HG02588 (cell line): ENCODE measurements around the gene TBCEL.
A peak's percentile ranks its signal among the peaks of the same experiment; 100 is the strongest.
"Not testable (repeated sequence)": the region's sequence is repeated elsewhere in the genome, so short reads cannot be mapped to it uniquely, and the experiment has no call there.

ENCODE experiments used
- ATAC-seq: cut with Tn5 transposase; IDR thresholded peaks from one replicate; pipeline ENCODE4 v1.9.1; 2021; ENCODE audit warnings: mild to moderate bottlenecking, moderate library complexity; ENCODE audit not compliant: unreplicated experiment

The TBCEL gene, protein sequence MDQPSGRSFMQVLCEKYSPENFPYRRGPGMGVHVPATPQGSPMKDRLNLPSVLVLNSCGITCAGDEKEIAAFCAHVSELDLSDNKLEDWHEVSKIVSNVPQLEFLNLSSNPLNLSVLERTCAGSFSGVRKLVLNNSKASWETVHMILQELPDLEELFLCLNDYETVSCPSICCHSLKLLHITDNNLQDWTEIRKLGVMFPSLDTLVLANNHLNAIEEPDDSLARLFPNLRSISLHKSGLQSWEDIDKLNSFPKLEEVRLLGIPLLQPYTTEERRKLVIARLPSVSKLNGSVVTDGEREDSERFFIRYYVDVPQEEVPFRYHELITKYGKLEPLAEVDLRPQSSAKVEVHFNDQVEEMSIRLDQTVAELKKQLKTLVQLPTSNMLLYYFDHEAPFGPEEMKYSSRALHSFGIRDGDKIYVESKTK

DNA sequence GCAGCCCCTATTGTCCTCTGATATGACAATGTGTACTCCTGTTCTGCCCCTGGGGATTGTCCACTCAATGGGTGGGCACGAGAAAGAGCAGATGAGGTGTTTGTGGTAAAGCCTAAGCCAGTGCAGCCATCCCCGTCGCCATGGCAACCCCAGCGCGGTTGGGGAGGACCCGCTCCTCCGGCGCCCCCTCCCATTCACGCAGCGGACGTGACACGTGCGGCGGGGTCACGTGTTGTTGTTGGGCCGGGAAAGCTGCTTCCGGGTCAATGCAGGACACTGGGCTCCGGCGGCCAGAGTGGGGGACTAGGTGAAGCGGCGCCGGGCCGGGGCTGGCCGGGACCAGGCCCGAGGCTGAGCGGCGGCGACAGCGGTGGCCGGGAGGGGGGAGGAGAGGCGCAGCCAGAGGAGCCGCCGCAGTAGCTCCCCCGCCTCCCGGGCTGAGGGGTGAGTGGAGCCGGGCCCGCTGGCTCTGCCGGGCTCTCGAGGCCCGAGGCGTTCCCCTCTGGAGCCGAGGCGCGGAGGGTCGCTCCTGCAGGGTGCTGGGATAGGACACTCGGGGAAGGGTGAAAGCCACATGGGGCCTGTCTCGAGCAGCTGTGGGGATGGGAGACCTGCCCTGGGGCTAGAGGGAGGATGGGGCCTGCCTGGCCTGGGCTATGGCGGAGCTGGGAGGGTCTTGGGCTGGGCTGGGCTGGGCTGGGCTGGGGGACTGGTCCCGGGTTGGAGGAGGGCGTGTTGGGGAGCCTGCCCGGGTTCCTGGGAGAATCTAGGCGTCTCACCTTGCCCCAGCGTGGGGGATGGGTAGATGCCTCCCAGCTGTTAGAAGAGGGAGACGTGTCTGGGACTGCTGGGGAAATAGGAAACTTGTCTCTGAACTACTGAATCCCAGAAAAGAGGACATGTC is at the start of gene TBCEL:
TSS of gene TBCEL (plus strand) at position 255 of the 904 bp plus-strand sequence. CDS start 21,589 bp downstream, outside the sequence.
- peak; percentile 97 for ATAC-seq

- no peak for ATAC-seq
Measured at GRCh38 chr11:120974466-120974865, 49.4 kb upstream of the TBCEL start.

GRCh38 chr11:120974965-120975364 is 48.9 kb upstream of the TBCEL start:
- no peak for ATAC-seq

DNA sequence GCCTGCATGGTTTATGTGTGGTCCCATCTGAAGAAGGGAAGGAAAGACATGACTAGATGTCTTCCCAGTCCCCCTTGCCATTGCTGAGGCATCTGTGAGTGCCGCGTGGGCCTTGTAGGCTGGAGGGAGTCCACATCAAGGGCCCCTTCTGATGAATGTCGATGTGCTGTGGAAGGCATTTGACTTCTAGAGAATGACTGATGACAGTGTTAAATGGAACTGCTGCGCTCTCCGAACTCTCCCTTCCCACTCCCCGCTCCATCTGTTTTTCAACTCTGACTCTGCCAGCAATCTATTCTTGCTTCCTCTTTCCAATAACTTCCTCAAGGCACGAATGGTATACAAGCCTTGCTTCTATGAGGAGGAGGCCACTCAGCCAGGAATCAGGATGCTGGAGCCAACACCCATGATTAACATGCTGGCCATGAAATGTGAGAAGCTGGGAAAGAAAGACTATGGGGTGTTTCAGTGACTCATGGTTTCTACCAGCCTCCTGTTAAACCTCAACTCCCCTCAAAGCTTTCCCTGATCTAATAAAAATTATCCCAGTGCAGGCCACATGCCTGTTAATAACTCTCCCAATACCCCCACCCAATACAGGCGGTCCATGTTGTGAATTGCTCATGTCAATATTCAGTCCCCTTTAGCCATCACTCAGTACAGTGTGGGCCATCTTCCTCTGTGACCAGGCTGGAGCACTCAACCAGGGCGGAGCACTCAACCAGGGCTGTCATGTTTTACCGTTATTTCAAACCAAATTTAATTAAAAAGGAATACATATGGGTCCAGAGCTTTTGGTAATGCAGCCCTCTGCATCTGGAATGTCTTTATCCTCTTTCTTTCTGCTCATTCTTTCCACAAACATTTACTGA is 46.4 kb upstream of the TBCEL start:
- no peak for ATAC-seq

DNA sequence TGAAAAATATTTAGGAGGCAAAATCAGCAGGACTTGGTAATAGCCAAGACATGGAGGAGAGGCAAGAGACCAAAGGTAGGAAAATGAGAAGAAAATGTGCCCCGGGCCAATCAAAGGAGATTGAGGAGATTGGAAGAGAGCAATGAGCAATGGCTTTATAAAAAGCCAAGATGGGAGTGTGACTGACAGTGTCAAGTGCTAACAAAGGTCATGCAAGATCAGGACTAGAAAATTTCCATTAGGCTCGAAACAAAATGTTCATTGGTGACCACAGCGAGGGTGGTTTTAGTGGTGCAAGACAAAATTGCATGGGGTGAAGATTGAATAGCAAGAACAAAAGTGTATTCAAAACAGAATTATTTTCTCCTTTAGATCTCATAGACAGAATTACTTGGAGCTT is 45.2 kb upstream of the TBCEL start:
- ATAC-seq: no peak

DNA sequence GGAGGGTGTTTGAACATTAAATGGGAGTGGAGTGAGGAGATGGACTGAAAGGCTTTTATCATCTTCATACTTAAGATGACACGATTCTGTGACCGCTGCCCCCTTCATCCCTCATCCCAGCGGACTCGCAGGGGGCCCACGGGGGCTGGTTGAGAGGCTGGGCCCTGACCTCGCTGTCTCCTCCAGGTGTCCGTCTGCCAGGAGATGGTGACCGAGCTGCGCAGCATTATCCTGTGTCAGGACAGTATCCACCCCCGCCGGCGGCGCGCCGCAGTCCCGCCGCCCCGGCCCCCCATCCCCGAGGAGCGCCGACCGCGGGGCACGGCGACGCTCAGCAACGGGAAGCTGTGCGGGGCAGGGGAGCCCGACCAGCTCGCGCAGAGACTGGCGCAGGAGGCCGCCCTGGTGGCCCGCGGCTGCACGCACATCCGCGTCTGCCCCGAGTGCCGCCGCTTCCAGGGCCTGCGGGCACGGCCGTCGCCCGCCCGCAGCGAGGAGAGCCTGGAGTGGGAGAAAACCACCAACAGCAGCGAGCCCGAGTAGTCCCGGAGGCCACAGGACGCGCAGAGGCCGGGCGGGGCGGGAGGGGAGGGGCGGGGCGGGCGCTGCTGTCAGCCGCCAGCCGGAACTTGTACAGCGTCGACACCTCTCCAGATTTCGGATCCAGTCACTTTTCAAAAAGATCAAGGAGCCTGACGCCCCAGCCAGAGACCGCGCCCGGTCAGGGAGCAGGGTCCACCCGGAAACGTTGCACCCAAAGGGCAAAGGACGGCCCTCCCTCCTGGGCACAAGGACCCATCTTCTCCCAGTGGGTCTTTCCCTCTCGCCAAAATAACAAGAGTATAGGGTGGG is 38.0 kb upstream of the TBCEL start:
- peak; percentile 64 for ATAC-seq

DNA sequence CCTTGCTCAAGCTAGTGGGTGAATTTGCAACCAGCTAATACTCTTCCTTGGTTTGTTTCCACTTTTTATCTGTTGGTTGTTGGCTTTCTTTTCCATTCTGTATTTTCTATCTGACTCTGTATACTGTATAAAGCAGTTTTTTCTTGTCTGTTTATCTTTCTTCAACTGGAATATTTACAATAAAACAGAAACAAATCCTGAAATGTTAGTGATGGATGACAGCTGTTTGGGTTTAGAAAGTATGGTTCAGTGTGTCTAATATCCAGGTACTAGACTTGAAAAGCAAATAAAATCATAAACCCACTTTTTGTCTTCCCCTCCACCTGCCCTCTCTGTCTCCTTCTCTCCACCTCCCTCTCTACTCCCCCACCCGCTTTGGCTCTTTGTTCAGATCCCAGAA is 35.3 kb upstream of the TBCEL start:
- no peak for ATAC-seq

DNA sequence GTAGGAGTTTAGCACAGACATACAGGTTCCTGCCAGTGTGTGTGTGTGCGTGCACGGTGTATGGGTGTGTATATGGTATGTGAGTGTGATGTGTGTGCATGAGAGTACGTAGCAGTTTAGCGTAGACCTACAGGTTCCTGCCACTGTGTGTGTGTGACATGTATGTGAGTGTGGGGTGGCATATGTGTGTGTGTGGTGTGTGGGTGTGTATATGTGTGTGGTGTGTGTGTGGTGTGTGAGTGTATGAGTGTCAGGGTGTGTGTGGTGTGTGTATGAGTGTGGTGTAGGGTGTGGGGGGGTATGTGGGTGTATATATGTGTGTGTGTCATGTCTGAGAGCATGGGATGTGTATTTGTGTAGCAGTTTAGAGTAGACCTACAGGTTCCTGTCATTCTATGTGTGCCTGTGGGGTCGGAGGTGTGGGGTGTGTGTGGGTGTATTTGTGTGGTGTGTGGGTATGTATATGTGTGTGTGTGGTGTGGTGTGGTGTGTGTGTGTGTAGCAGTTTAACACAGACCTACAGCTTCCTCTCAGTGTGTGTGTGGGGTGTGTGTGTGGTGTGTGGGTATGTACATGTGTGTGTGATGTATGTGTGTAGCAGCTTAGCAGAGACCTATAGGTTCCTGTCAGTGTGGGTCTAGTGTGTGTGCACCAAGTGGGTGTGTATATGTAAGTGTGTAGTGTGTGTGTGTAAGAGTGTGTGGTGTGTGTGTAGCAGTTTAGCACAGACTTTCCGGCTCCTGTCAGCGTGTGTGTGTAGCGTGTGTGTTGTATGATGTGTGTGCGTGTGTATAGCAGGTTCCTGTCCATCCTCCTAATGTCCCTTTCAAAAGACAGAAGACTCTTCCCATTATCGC is 31.8 kb upstream of the TBCEL start:
- no peak for ATAC-seq

DNA sequence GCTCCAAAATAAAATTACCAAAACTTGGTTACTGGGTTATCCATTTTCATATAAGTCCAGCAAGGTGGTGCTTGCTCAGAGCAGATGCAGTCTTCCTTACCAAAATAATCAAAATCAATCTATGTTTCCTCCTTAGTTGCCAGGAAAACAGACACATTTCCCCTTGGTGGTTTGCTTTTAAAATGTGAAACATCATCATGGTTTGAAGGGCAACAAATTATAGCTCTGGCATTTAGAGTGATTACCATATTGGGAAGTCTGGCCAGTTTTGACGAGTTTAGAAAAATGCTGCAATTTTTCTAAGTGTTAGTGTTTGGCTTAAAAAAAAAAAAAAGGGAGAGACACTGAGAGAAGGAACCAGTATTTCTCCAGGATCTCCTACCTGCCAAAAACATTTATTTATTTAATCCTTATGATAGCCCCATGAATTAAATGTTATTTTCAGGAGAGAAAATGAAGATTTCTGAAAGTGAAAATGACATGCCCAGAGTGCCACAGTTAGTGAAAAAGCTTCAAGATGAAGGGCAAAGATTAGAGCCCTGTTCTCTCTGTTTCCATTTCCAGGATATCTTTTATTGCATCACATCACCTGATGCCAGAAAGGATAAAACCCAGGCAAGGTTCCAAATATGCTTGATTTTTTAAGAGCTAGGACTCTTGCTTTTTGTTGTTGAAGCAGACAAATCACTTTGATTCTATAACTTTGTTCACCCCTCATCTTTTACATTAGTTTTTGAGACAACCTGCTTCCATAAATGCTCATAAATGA is 29.6 kb upstream of the TBCEL start:
- ATAC-seq: no peak

- ATAC-seq: no peak
Measured at GRCh38 chr11:120995184-120995583, 28.7 kb upstream of the TBCEL start.

DNA sequence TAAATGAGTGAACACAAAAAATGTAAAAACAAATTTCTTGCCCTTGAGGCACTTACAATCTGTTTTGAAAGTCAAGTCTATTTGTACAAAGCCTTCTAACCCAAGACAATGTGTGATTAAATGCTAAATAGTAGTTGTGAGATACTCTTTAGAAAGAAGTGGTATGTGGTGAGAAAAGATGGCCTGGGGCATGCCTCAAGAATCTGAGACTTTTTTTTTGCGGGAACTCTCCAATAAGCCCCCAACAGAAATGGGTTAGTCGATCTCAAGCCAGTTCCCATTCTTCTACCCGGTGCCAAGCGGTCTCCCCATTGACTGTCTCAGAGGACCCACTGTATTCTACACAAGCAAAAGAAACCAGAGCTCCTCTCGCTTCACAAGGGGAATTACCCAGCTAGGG is 26.9 kb upstream of the TBCEL start:
- ATAC-seq: no peak

- no peak for ATAC-seq
Measured at GRCh38 chr11:120998581-120998980, 25.3 kb upstream of the TBCEL start.

DNA sequence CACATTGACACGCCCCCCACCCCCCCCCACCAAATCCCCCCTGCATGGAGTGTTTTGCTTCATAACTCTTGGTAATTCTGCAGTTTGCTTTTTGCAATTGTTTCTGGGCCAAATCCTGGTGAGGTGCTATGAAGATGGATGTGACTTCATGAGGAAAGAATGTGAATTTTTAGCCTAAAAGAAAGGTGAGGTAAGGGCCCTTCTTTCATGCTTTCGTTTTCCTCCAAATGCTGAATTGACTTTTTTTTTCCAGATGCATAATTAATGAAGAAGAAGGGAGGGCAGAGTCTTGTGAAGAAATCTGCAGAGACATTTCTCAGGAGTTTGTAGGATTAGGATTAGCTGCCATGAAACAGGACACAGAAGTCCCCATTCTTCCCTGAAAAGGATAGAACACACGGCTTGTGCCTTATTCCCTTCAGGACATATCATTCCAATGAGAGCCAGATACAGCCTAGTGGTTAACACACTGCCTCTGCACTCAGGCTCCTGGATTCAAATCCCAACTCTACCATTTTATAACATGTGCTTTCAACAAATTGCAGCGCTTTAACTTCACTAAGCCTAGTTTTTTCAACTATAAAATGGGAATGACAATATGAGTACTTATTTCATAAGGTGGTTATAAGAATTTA is 19.6 kb upstream of the TBCEL start:
- ATAC-seq: no peak

- no peak for ATAC-seq
Measured at GRCh38 chr11:121006922-121007321, 17.0 kb upstream of the TBCEL start.

DNA sequence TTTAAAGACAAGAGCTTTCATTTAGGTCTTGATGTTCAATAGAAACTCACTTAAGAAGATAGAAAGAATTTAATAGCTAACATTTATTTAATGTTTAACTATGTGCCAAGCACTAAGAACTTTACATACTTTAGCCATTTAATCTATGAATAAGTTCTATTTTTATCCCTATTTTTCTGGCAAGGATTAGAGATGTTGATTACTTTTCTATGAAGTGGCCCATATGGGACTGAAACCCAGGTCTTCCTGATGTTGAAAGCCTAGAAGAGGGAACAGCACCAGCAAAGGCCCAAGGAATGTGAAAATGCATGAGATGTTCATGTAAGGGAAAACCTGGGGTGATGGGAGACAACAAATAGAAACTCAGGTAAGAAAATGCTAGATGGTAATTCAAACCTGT is 15.4 kb upstream of the TBCEL start:
- no peak for ATAC-seq

- ATAC-seq: no peak
Measured at GRCh38 chr11:121012091-121012490, 11.8 kb upstream of the TBCEL start.

- no peak for ATAC-seq
Measured at GRCh38 chr11:121018746-121019145, 5.2 kb upstream of the TBCEL start.

GRCh38 chr11:121021718-121022117 is 2.2 kb upstream of the TBCEL start:
- not testable (repeated sequence) for ATAC-seq
